ENCODE measurements around the gene EEFSEC.

EEFSEC gene

DNA sequence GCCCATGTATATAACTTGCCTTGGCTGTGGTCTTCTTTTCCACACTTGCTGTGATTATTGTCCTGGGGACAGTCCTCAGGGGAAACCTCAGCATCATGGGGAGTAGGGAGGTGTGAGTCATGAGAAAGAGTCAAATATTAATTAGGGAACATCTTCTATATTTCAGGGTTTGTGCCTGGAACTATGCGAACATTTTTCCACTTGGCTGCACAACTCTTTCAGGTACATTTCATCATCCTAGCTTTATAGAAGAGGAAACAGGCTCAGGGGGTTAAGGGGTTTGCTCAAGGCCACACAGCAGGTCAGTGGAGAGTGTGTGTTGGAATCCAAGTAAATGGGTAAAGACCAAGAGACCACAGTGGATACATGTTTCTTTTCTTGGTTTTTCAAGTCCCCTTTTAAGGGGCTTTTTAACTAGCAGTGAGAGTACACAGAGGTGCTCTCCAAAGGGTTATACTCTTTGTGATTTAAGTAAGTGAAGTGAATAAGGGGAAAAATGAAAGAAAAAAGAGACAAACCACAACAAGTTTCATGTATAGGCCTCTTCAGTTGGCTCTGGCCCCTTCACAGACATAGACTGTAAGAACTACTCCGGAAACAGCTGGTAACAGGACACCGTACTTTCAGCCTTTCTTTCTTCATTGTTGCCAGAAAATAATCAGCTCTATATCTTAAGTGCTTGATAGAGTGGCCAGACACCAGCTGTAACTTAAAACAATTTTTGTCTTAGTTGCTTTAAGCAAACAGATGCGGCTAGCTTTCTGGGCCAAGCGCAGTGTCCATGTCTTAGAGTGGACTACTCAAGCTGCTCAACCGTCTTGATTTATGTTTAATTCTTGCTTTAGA, 64.6 kb downstream of the EEFSEC start:
- DNase-seq (ENCODE audit: low read depth in 3 of 3), result no peak

DNA sequence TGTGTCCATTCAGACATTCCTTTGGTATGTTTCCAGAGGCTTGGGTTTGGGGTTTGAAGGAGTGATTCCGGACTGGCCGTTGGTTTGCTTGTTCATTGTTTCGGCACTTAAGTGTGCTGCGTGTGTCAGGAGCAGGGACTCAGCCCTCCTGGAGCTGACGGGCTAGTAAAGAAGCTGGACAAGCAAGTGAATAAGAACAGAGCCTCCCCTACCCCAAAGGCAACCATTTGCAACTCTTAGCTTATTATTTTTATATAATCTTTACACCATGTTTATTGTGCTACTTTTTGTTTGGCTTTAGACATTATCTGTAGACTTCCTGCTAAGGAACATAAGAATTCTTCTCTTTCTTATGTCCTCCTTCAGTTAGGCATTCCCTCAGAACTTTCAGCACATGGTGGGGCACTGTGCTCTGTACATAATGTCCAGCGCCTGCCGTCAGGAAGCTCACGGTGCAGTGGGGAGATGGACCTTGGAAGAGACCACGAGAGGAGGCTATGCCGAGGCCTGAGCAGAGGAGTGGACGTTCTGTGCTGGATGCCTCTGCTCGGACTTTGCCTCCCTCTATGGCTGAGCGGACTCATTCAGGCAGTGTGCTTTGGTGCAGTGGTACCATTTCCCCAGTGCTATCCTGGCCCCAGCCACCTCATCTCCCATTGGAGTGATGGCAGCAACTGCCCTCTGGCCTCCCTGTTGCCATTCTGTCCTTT, 65.4 kb downstream of the EEFSEC start:
- DNase-seq (ENCODE audit: low read depth in 3 of 3), result no peak

DNA sequence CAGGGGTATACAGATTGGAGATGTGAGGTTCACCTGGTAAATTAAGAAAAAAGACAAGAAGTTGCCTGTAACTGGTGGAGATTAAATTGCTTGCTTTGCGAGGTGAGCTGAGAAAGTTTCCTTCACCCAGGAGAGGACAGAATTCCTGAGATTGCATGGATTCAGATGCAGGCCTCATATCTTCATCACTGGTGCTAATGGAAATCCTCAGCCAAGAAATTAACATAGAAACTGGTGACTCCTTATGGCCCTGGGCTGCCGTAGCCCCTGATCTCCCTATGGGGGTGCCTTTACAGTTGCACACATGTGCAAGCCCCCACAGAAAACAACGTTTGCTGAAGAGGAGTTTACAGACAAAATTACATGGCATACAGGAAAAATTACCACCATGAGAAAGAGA, 68.0 kb downstream of the EEFSEC start:
- DNase-seq (ENCODE audit: low read depth in 3 of 3), result no peak

DNA sequence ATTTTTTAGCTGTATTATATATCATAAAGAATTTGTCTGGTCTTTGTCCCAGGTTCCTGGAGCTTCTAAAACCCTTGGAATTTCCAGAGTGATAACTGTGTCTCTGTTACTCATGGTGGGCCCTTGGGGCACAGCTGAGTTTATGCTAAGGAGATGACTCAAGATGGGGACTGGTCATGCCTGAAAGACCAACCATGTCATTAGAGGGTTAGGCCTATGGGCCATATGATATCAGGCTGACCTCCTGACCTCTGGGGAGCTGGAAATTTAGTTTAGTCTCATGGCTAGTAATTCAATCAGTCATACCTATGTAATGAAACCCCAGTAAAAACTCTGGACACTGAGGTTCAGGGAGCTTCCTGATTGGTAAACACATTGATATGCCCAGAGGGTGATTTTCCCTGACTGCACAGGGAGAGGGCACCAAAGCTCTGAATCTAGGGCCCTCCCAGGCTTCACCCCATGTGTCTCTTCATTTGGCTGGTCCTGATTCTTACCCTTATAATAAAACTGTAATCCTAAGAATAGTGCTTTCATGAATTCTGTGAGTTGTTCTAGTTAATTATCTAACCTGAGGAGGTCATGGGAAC, 69.6 kb downstream of the EEFSEC start:
- DNase-seq (ENCODE audit: low read depth in 3 of 3), result no peak

DNA sequence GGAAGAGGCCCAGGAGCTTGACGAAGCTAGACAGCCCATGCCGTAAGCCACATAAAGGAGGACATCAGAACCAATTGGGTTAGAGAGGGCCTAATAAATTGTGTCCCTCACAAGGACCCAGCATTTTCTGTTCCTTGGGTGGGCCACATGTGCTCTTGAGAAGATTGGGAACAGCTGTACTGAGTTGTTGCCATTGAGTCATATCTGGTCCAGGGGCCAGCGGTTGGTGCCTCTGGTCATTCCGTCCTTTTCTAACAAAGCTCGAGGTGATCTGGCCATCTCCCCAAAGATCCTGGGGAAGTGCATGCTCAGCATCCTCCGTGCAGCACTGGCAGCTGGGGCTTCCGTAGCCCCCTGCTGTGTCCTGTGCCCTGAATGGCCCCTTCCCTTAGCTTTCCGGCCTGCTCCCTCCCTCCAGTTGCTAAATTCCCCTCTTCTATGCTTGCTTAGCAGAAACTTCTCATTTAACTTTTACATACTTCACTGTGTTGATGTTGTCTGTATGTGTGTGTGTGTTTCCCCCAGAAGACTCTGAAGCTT, 73.0 kb downstream of the EEFSEC start:
- DNase-seq (ENCODE audit: low read depth in 3 of 3), result no peak

DNA sequence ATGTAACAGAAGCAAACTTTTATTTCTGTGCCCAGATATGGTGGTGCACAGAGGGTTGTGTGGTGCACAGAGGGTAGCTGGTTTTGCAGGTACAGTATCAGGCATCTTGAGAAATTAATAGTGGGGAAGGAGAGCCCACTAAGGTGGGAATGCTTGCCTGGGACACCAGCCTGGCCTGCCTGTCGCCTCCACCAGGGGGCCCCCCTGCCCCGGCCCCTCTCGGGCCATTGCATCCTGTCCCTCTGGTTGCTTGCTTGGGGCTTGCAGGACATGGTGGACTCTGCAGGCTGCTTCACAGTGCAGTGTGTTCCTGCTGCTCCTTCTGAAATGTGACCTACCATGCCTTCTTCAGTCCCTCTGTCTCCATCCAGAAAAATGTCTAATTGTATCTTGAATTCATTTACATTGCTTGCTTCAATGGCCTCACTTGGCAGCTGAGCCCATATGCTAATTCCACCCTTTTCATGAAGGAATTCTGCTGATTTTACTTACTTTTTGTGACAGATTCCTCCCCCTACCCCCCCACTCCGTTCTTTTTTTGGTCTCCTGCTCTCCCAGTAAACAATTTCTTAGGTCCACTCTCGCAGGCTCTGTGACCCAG, 73.6 kb downstream of the EEFSEC start:
- peak in 1 of 3 donors; percentile 9 for DNase-seq (ENCODE audit: low read depth in 3 of 3)

DNA sequence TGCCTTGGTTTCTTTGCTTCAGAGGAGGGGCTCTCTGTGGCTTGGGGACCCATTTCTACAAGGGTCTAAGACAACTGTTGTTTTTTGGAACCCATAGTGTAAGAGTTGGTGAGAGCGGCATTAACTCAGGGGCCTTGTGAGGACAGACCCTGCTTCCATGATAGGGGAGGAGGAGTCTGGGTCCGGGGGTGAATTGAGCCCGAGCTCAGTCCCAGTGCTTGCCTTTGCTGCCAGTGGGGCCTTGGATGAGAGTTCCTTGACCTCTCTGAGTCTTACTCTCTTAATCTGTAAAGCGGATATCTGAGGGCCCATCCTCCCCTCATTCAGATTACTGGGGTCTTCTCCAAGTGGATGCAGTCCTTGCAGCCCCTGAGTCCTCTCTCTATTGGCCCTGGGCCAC, 74.2 kb downstream of the EEFSEC start:
- DNase-seq (ENCODE audit: low read depth in 3 of 3), result no peak

DNA sequence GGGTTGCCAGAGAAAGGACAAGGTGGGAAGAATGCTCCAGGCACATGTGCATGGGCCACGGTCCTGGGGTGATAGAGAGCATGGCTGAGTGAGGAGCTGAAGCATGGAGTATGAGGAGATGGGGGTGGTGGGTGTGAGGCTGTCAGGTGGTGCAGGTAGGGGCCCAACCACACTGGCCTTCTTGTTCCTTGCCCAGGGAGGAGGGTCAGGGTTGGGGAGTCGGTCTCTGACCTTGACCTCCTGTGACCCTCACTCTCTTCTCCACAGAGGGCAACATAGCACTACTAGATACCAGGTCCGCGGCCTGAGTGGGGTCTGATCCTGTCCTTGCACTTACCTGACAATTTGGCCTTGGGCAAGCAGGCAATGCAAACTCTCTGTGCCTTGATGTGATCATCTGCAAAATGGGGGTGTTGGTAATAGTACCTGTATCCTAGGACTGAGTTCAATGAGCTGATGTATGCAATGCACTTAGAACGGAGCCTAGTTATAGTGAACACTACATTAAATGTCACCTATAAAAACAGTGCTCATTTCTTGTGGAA, 75.2 kb downstream of the EEFSEC start:
- DNase-seq (ENCODE audit: low read depth in 3 of 3), result no peak

DNA sequence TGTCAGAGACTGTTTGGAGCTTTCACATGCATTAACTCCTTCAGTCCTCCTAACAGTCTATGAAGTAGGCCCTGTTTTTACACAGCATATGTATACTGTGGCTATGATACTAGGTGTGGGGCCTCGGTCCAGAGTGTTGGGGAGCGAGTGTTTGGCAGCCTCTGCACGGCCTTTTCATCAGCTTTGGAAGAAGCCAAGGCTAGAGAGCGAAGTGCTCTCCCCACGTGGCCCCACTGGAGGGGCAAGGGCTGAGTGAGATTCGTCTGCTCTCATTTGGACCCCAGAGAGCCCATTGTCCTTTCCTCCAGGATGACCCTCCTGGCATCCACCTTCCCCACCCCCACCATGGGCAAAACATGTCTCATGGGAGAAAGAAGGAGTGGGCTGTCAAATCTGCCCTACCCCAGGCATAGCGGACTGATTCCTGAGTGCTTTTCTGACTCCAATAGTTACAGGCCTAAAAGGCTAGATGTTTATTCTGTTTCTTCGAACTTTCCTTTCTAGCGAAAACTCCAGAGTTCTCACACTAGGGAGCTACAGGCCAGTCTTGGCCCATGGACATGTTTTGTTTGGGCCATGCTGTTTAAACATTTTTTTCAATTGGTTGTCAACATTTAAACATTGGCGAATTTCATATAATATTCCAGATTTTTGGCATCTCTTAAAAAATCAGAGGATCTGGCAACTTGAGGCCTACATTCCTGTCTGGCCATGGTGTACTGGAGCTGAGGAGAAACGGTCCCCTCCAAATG, 76.0 kb downstream of the EEFSEC start:
- DNase-seq (ENCODE audit: low read depth in 3 of 3), result no peak

DNA sequence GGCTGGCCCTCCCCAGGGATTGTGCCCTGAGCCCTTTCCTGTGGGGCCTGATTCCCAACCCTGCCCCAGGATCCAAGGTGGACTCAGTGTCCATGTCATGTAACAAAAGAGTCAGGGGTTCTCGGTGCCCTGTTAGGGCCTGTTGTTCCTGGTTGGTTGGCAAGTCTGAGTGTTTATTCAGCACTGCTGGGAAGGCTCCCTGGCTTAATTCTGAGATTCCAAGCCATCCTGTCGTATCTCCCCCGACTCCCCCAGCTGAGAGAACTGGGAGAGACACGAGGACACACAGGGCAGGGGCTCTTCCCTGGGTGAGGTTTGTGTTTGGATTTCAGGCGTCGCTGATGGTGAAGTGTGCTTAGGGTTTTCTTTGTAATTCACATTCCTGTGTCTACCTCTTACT, 78.3 kb downstream of the EEFSEC start:
- no peak for DNase-seq (ENCODE audit: low read depth in 3 of 3)

DNA sequence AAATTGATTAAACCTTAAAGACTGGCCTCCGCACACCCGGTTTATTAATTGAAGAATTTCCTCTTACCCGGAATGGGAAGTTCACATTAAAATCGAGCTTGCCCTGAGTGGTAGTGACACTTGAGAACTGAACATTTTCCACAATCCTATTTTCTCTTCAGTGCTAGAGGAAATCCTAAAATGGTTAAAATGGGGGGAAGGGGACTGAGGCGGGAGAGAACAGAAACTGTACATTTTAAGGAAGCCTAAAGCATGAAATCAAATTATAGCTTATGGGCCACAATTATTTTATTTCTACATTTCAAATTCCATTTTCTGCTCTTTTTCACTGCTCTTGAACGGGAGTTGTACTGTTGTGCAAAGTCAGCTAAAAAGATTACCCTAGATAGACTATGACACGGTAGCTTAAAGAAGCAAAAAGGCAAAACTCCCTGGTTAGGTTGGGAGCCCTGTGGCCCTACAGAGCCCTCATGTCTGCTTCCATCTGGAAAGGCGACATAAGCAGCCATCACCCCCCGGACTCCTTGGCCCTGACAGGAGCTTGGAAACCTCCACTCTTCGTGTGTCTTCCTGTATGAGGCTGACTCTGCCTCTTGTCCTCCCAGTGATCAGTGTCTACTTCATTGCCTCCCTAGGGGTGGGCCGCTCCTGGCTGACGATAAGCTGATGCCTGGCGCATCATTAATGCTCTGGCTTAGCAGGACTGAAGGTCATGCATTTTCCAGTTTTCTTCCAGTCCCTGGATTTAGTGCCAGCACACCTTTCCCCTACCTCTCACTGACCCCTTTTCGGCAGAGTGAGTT, 79.3 kb downstream of the EEFSEC start:
- no peak for DNase-seq (ENCODE audit: low read depth in 3 of 3)

DNA sequence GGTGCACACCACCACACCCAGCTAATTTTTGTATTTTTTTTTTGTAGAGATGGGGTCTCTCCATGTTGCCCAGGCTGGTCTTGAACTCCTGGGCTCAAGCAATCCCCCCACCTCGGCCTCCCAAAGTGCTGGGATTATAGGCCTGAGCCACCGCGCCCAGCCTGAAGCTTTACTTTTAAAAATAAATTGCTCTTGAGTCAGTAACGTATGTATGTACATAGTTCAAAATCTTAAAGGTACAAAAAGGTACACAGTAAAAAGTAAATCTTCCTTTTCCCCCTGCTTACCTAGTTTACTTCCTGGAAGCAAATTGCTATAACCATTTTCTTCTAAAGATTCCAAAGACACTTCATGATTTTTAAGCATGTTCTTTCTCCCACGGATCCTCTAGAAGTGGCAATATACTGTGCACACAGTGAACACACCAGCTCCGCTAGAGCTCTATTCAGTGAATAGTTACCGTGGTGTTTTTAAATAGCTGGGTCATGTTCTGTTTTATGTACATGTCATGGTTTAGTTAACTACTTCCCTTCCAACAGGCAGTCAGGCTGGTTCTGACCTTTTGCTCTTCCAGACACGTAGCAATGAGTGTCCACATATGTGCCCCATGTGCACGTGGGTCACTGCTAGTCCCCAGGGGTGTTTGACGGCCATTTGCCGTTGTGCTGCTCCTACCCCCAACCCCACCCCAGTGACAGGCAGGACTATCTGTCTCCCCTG, 82.1 kb downstream of the EEFSEC start:
- no peak for DNase-seq (ENCODE audit: low read depth in 3 of 3)

DNA sequence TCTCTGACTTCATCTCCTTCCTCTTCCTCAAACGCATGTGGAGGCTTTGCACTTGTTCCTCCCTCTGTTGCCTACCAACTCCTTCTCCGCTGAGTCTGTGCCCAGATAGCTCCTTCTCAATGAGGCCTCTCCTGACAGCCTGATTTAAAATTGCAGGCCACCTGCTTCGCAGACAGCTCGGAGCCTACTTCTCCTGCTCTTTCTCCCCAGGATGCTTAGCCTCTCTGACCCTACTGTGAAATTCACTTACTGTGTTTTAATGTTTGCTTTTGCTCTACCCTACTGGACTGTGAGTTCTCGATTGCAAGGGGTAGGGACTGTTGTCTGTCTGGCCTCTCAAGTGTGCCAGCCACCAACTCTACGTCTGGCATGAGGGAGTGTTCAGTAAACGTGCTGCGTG, 83.4 kb downstream of the EEFSEC start:
- DNase-seq (ENCODE audit: low read depth in 3 of 3), result no peak

DNA sequence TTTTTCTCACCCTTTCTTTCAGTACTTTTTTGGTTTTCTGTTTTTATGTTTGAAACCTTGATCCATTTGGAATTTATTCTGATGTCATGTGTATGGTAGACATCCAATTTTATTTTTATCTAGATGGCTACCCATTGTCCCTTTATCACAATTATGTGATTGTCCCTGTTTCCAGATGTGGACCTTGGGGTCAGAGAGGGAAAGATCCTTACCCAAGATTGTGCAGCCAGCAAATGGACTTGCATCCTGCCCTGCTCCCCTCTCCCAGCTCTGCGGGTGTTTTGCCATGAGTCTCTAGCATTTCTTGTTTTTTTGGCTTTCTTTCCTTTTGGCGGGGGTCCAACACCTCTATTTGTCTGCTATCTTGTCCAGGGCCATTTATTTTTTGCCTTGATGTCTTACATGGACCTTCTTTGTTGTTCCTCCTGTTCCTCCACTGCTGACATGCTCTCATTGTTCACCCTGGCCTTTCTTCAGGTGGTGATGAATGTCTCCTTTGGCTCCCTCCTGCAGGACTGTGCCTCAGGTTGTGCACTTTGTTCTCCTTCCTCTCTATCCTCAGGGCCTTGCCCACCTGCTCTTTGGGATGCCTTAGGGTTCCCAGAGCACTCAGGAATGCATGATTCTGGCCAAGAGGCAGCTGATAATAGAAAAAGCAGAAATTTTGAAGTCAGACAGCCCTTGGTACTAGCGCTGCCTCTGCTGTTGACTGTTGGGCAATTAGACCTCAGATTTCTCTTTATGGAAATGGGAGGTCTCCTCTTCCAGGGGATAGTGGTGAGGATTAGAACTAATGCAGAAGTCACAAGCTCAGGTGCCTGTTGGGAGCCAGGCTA, 84.3 kb downstream of the EEFSEC start:
- DNase-seq (ENCODE audit: low read depth in 3 of 3), result no peak

DNA sequence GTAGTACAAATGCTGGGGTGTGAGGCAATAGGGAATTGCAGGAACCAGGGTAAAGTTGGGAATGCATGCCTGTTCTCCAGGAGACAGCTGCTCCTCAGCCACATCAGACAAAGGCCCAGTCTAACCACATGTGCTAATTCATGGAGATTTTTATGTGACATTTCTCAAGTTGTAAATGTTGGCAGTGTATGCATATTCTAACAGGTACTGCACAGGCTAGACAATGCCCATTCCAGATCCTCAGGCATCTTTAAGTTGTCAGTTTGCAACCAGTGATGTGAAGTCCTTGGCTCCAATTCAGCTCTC, 84.9 kb downstream of the EEFSEC start:
- DNase-seq (ENCODE audit: low read depth in 3 of 3), result no peak

DNA sequence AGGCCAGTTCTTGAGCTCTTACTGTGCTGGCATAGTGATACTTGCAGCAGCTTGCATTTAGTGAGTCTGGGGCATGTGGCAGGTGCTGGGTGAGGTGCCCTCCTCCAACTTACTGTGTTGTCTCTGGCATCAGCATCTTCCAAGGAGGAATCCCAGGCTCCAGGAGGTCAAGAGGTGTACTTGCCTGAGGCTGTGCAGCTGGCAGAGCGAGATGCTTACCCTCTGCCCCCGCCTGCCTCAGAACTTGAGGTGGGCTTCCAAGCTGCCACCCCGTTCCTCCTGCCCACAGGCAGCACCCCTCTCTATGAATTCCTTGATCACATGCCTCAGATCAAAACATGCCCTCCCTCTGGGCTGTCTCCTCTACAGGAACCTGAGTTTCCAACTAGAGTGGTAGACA, 86.0 kb downstream of the EEFSEC start:
- no peak for DNase-seq (ENCODE audit: low read depth in 3 of 3)

DNA sequence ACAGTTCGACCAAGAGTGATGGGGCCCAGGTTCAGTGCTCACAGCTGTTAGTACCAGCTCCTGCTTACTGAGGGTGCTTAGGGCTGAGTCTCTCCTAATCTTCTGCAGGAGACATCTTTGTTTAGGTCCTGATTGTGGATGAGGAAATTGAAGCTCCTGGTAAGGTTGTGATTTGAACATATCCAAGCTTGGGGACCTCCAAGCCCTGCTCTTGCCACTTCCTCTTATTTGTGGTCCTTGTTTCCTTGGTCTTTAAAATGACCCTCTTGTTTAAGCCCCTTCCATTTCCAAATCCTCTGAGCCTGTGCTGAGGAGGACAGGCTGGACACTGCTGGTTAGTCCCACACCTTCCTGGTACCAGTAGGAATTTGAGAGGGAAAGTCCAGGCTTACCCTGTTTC, 87.0 kb downstream of the EEFSEC start:
- no peak for DNase-seq (ENCODE audit: low read depth in 3 of 3)

DNA sequence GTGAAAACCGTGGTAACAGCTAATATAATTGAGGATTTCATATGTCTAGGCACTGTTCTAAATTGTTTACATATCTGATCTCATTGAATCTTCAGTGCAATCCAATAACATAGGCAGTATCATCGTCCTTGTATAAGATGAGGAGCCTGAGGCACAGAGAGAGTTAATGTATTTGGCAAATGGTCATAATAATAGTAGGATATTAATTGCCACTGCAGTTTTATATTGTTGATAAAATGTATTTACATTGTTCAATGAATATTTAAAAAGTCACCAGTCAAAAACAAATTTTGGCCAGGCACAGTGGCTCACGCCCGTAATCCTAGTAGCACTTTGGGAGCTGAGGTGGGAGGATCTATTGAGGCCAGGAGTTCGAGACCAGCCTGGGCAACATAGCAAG, 88.5 kb downstream of the EEFSEC start:
- DNase-seq (ENCODE audit: low read depth in 3 of 3), result no peak

Measured in stimulated activated CD4-positive, alpha-beta T cell treated with anti-CD3 and anti-CD28 coated beads, TNF-alpha, amount 100 ng/mL, for 48 hours (primary cell).